HepG2 (cell line): ENCODE measurements around the gene KAZN. TPM values are rescaled to one million over a fixed set of nuclear protein-coding genes. Genes with fewer than 3 reads are reported as not detected.

Source experiments
- ATAC-seq: fragments of 200-7000 bp; cut with Tn5 transposase; 3 replicates; pipeline ENCODE4 v1.9.1; 2020; ENCODE audit warnings: mild to moderate bottlenecking, moderate library complexity
- BruUV-seq: library from RNA; stranded (reverse); fragments of 400-500 nt; replicated peaks from 2 replicates; lab custom pipeline; 2021; lab: Mats Ljungman, UMichigan
- CTCF ChIA-PET: fragments of 300-600 bp; formaldehyde crosslinking; extraction: SDS; loops from one replicate; lab custom pipeline; 2021; ENCODE audit warnings: low total read pairs, inconsistent platforms, low intra/inter-chr PET ratio; lab: Yijun Ruan, JAX
- POLR2A ChIA-PET: fragments of 350-600 bp; sonication (Branson Sonifier 250); formaldehyde crosslinking; loops from one replicate; lab custom pipeline; 2020; ENCODE audit warnings: antibody characterized with exemption, inconsistent platforms; lab: Yijun Ruan, JAX
- DNase-seq: peaks from one replicate; pipeline ENCODE4 v3.0.0-alpha.2; 2015; ENCODE audit warnings: low spot score
- FAIRE-seq: peaks from 3 replicates; lab custom pipeline; 2011; peaks lifted over from hg19 to GRCh38; lab: Jason Lieb, UNC
- H2AFZ ChIP-seq: one replicate; pipeline ENCODE4 v1.6.1; 2011; ENCODE audit warnings: low read length, inconsistent platforms
- H3K27ac ChIP-seq: fragments of 300-600 bp; 3 replicates; pipeline ENCODE4 v1.8.0; 2011; ENCODE audit warnings: mixed run types, mild to moderate bottlenecking, mixed read lengths, low read length, inconsistent platforms; ENCODE audit not compliant: insufficient read depth; ENCODE audit errors: extremely low read length
- H3K27me3 ChIP-seq, 2 experiments: fragments of 200-600 bp in 1 of 2; 2 replicates in 1 of 2; 3 replicates in 1 of 2; pipeline versions ENCODE4 v1.6.0 to v1.8.0; 2011; ENCODE audit warnings: low read length in 2 of 2, mild to moderate bottlenecking in 2 of 2, moderate library complexity in 2 of 2, inconsistent platforms in 1 of 2; ENCODE audit not compliant: insufficient read depth in 2 of 2, control insufficient read depth in 1 of 2
- H3K36me3 ChIP-seq, 2 experiments: fragments of 200-600 bp in 1 of 2; replicated peaks in 1 of 2; 2 replicates in 1 of 2; 3 replicates in 1 of 2; pipeline versions ENCODE4 v1.5.1 to v1.8.0; 2011; ENCODE audit warnings: low read length in 2 of 2, inconsistent platforms in 1 of 2; ENCODE audit not compliant: insufficient read depth in 2 of 2, control insufficient read depth in 1 of 2
- H3K4me1 ChIP-seq: 2 replicates; pipeline ENCODE4 v1.5.1; 2012; ENCODE audit warnings: low read length, inconsistent platforms; ENCODE audit not compliant: insufficient read depth
- H3K4me2 ChIP-seq: 2 replicates; pipeline ENCODE4 v1.6.0; 2011; ENCODE audit warnings: low read depth, low read length, inconsistent platforms
- H3K4me3 ChIP-seq, 3 experiments: fragments of 200-600 bp in 1 of 3; sonication (generic), shearing (Covaris generic) in 1 of 3; replicated peaks in 1 of 3; 2 replicates each; pipeline ENCODE4 v1.5.1; 2011 to 2016; ENCODE audit warnings: low read length in 3 of 3, inconsistent platforms in 2 of 3, low read depth in 2 of 3, mild to moderate bottlenecking in 2 of 3, control low read depth in 1 of 3, mixed read lengths in 1 of 3; ENCODE audit not compliant: insufficient read depth in 1 of 3
- H3K79me2 ChIP-seq: one replicate; pipeline ENCODE4 v1.6.1; 2011; ENCODE audit warnings: low read length, inconsistent platforms; ENCODE audit not compliant: insufficient read depth
- H3K9ac ChIP-seq: 2 replicates; pipeline ENCODE4 v1.6.0; 2011; ENCODE audit warnings: mild to moderate bottlenecking, low read depth, low read length, inconsistent platforms; ENCODE audit not compliant: insufficient read depth
- H3K9me3 ChIP-seq: 2 replicates; pipeline ENCODE4 v1.5.1; 2012; ENCODE audit warnings: mild to moderate bottlenecking, low read length
- H4K20me1 ChIP-seq: 2 replicates; pipeline ENCODE4 v1.6.0; 2011; ENCODE audit warnings: inconsistent platforms, mild to moderate bottlenecking, low read length, moderate library complexity; ENCODE audit not compliant: insufficient read depth
- CHD4 ChIP-seq: fragments of 200-600 bp; sonication (generic); IDR thresholded peaks from 2 replicates; pipeline ENCODE4 v1.7.0; 2017; ENCODE audit warnings: mild to moderate bottlenecking, low read length, borderline replicate concordance
- FOXM1 ChIP-seq: sonication (generic); formaldehyde crosslinking; IDR thresholded peaks from 2 replicates; pipeline ENCODE4 v1.5.0; 2020; ENCODE audit warnings: missing genetic modification reagents
- GTF3A ChIP-seq: sonication (generic); formaldehyde crosslinking; conservative IDR thresholded peaks from 2 replicates; pipeline ENCODE4 v1.4.0; 2020; ENCODE audit warnings: mild to moderate bottlenecking, missing genetic modification reagents
- HNRNPLL ChIP-seq: fragments of 200-400 bp; formaldehyde crosslinking; IDR thresholded peaks from 2 replicates; pipeline ENCODE4 v1.6.1; 2017; ENCODE audit warnings: mild to moderate bottlenecking, low read depth, low read length; ENCODE audit not compliant: poor library complexity, severe bottlenecking
- NRL ChIP-seq: sonication (generic); formaldehyde crosslinking; IDR thresholded peaks from 2 replicates; pipeline ENCODE4 v1.5.0; 2020; ENCODE audit warnings: missing genetic modification reagents, mild to moderate bottlenecking, moderate library complexity, borderline replicate concordance
- RELA ChIP-seq: sonication (generic); formaldehyde crosslinking; IDR thresholded peaks from 2 replicates; pipeline ENCODE4 v1.4.0; 2020; ENCODE audit warnings: missing genetic modification reagents
- SMAD1 ChIP-seq: sonication (generic); formaldehyde crosslinking; IDR thresholded peaks from 2 replicates; pipeline ENCODE4 v1.4.0; 2020; ENCODE audit warnings: missing genetic modification reagents, low read depth, mild to moderate bottlenecking, borderline replicate concordance
- TCF12 ChIP-seq, 2 experiments: fragments of 450-650 bp in 1 of 2; sonication (generic) in 1 of 2; formaldehyde crosslinking in 1 of 2; IDR thresholded peaks; 2 replicates each; pipeline versions ENCODE4 v1.6.1 to v1.8.0; 2017 to 2022; ENCODE audit warnings: antibody characterized with exemption in 1 of 2, mild to moderate bottlenecking in 1 of 2, missing genetic modification reagents in 1 of 2, moderate library complexity in 1 of 2
- XRCC5 ChIP-seq: fragments of 200-400 bp; formaldehyde crosslinking; optimal IDR thresholded peaks from 2 replicates; pipeline ENCODE3; 2017; ENCODE audit warnings: mild to moderate bottlenecking, low read length
- ZNF224 ChIP-seq: sonication (generic); formaldehyde crosslinking; IDR thresholded peaks from 2 replicates; pipeline ENCODE4 v1.5.0; 2020; ENCODE audit warnings: mild to moderate bottlenecking, missing genetic modification reagents
- ZNF33A ChIP-seq: sonication (generic); formaldehyde crosslinking; IDR thresholded peaks from 2 replicates; pipeline ENCODE4 v1.5.1; 2020; ENCODE audit warnings: missing genetic modification reagents, mild to moderate bottlenecking, moderate library complexity, borderline replicate concordance
- ZNF674 ChIP-seq: sonication (generic); formaldehyde crosslinking; IDR thresholded peaks from 2 replicates; pipeline ENCODE4 v1.5.0; 2020; ENCODE audit warnings: low read depth, mild to moderate bottlenecking, missing genetic modification reagents
- ZNF841 ChIP-seq: sonication (generic); formaldehyde crosslinking; IDR thresholded peaks from 2 replicates; pipeline ENCODE4 v1.8.1; 2023; ENCODE audit warnings: missing genetic modification reagents, borderline replicate concordance
- WGBS: methylation state at CpG from one replicate; pipeline ENCODE4 v1.1.6; 2017; ENCODE audit warnings: low lambda C conversion rate; 5-methylcytosine and 5-hydroxymethylcytosine counted together
- in situ Hi-C: cut with HindIII; loops from 2 replicates; pipeline ENCODE4 v1.10.0; 2017; ENCODE audit warnings: low pct_unique_long_range_greater_than_20kb; ENCODE audit not compliant: extremely low pct_ligation_motif_present
- intact Hi-C: fragments of 100-400 bp; cut with micrococcal nuclease; formaldehyde crosslinking; loops from one replicate; pipeline ENCODE4 v1.10.0; 2022; ENCODE audit not compliant: unreplicated experiment
- polyA plus RNA-seq, 8 experiments: library from polyadenylated mRNA; depleted of rRNA in 3 of 8; stranded (reverse) in 7 of 8; unstranded in 1 of 8; fragments of >200 nt; fragmentation: Illumina TruSeq in 4 of 8; extraction: Trizol in 4 of 8; gene quantifications; 2 replicates each; pipeline versions ENCODE4 v1.2.1 to v1.2.3, GENCODE V29; 2011 to 2016; ENCODE audit warnings: low read depth in 4 of 8, missing spikeins in 1 of 8, mixed read lengths in 1 of 8; ENCODE audit not compliant: insufficient read depth in 1 of 8
- total RNA-seq, 5 experiments: library from RNA; depleted of rRNA; stranded (reverse); fragments of >200 nt; fragmentation: Illumina TruSeq; extraction: Trizol; gene quantifications; 2 replicates each; pipeline ENCODE4 v1.2.3, GENCODE V29; 2016; ENCODE audit warnings: low read depth in 1 of 5
- TF ChIP-seq, protein P1 (sequence below): sonication (generic); formaldehyde crosslinking; IDR thresholded peaks from 2 replicates; pipeline ENCODE4 v1.4.0; 2020; ENCODE audit warnings: missing genetic modification reagents, mild to moderate bottlenecking, borderline replicate concordance
- TF ChIP-seq, protein P2 (sequence below), 2 experiments: fragments of 450-650 bp in 1 of 2; sonication (generic) in 1 of 2; formaldehyde crosslinking; IDR thresholded peaks; 2 replicates each; pipeline versions ENCODE4 v1.5.0 to v1.8.0; 2020 to 2022; ENCODE audit warnings: mild to moderate bottlenecking in 1 of 2, missing genetic modification reagents in 1 of 2

Gene KAZN
- total and polyA plus RNA-seq, 2 of the 13 experiments (the other 11 are each of a cell fraction or from before 2014, with no cell fraction given), result 10.4 to 13.5 TPM

- TF ChIP-seq SMAD1 (CRISPR knock-in tag) (no peak), RELA (CRISPR knock-in tag) (no peak), TCF12 (IDR thresholded peaks at IDR 0.05) (no peak), TCF12 (CRISPR knock-in tag; IDR thresholded peaks at IDR 0.05) (no peak), XRCC5 (no peak), HNRNPLL (no peak), GTF3A (no peak), CHD4 (no peak)
Measured at GRCh38 chr1:14677292-14677971, 78.9 kb downstream of the KAZN start (continued).

DNA sequence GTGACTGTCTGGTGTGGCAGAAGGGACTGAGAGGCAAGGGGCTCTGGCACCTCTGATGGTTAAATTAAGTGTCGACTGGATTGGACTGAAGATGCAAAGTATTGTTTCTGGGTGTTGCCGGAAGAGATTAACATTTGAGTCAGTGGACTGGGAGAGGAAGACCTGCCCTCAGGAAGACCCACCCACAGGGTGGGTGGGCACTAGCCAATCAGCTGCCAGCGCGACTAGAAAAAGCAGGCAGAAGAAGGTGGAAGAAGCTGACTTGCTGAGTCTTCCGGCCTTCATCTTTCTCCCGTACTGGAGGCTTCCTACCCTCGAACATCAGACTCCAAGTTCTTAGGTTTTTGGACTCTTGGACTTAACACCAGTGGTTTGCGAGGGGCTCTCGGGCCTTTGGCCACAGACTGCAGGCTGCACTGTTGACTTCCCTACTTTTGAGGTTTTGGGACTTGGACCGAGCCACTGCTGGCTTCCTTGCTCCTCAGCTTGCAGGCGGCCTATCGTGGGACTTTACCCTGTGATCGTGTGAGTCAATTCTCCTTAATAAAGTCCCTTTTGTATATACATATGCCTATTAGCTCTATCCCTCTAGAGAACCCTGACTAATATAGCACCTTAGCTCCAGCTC is 79.6 kb downstream of the KAZN start:
- no peak overlapping the region for H3K4me3 ChIP-seq
- H3K9ac ChIP-seq, result no peak overlapping the region
- no peaks in the 10 kb centered on the region for H3K79me2 ChIP-seq
- H3K36me3 ChIP-seq, result no peaks in the 10 kb centered on the region
- H3K4me1 ChIP-seq, result no peaks in the 10 kb centered on the region
- ATAC-seq, result no peak
- H3K27me3 ChIP-seq, result peaks cover 0 to 23% of the 10 kb centered on the region in 2 experiments; a peak in 4 of 5 replicates
- in situ Hi-C loops (no loop called here), intact Hi-C loops (no loop called here)
- no peaks in the 10 kb centered on the region for H3K9me3 ChIP-seq
- H3K4me2 ChIP-seq, result no peak overlapping the region
- no peak for FAIRE-seq
- H4K20me1 ChIP-seq, result no peaks in the 10 kb centered on the region
- no peak for DNase-seq
- WGBS, result 25% methylated on average over 13 of the region's 13 CpGs
- POLR2A ChIA-PET, result no interaction called here
- BruUV-seq, result no TSS peak
- CTCF ChIA-PET, result no interaction called here
- H2AFZ ChIP-seq, result no peak overlapping the region
- H3K27ac ChIP-seq, result no peak overlapping the region
- no peak for TF ChIP-seq ZNF841
- TF ChIP-seq ZNF33A (CRISPR knock-in tag), result no peak
- no peak for TF ChIP-seq ZNF224 (CRISPR knock-in tag)
- TF ChIP-seq CHD4, result no peak
- no peak for TF ChIP-seq NRL (CRISPR knock-in tag)
- TF ChIP-seq ZNF674 (CRISPR knock-in tag), result no peak
- TF ChIP-seq, protein P1, sequence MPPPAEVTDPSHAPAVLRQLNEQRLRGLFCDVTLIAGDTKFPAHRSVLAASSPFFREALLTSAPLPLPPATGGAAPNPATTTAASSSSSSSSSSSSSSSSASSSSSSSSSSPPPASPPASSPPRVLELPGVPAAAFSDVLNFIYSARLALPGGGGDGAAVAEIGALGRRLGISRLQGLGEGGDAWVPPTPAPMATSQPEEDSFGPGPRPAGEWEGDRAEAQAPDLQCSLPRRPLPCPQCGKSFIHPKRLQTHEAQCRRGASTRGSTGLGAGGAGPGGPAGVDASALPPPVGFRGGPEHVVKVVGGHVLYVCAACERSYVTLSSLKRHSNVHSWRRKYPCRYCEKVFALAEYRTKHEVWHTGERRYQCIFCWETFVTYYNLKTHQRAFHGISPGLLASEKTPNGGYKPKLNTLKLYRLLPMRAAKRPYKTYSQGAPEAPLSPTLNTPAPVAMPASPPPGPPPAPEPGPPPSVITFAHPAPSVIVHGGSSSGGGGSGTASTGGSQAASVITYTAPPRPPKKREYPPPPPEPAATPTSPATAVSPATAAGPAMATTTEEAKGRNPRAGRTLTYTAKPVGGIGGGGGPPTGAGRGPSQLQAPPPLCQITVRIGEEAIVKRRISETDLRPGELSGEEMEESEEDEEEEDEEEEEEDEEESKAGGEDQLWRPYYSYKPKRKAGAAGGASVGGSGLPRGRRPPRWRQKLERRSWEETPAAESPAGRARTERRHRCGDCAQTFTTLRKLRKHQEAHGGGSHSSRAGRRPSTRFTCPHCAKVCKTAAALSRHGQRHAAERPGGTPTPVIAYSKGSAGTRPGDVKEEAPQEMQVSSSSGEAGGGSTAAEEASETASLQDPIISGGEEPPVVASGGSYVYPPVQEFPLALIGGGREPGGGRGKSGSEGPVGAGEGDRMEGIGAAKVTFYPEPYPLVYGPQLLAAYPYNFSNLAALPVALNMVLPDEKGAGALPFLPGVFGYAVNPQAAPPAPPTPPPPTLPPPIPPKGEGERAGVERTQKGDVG, result no peak
- no peak for TF ChIP-seq FOXM1
- TF ChIP-seq, protein P2, sequence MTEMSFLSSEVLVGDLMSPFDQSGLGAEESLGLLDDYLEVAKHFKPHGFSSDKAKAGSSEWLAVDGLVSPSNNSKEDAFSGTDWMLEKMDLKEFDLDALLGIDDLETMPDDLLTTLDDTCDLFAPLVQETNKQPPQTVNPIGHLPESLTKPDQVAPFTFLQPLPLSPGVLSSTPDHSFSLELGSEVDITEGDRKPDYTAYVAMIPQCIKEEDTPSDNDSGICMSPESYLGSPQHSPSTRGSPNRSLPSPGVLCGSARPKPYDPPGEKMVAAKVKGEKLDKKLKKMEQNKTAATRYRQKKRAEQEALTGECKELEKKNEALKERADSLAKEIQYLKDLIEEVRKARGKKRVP (CRISPR knock-in tag; IDR thresholded peaks at IDR 0.05), result no peak
